ENCODE results near the gene CADM1. TPM values are rescaled to one million over a fixed set of nuclear protein-coding genes. Genes with fewer than 3 reads are reported as not detected.

The CADM1 gene
- polyA plus RNA-seq, 1 experiment = 31.8 TPM

DNA sequence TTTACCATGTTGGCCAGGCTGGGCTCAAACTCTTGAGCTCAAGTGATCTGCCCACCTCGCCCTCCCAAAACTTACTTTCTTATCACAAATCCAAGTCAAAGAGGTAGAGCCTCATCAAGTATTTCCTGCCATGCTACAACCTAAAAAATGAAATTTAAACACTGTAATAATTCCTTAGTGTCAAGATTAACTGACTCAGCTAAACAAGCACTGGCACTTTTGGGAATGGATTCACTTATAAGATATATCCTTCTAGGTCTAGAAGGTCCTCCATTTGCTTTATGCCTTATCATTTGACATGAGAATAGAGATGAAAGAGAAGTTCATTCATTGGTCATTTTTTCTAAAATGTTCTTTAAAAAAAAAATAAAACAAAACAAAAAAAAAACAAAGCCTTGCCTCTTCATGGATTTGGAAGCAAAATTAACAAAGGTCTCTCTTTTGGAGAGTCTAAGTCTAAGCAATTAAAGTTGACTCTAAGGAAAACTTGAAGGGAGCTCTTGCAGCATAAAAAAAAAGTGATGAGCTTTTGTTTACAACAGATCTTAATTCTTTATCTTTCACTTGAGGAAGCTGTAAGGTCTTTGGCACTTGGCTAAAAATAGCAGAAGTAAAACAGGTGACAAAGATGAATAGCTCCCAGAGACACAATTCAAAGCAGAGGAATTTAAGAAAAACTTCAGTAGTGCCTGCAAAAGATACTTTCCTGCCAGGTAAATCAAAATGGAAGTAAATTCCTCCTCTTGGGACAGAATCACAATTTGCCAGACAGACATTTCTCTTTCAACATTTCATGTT lies 50.3 kb downstream of the CADM1 start:
- DNase-seq (ENCODE audit: low read depth) = no peak
- CTCF ChIA-PET = interaction anchor here (0.6 kb wide), 2 partner anchors 84 to 770 kb away, joined by 3 read pairs; no protein-coding TSS in a partner anchor
- Histone ChIP-seq H3K27me3 (ENCODE audit: control insufficient read depth, insufficient read depth, low read length) (no peaks in the 10 kb centered on the region), H3K4me3 (ENCODE audit: low read depth, low read length) (no peak overlapping the region), H3K36me3 (ENCODE audit: control insufficient read depth, insufficient read depth, low read length) (no peaks in the 10 kb centered on the region)
- TF ChIP-seq, protein P1, sequence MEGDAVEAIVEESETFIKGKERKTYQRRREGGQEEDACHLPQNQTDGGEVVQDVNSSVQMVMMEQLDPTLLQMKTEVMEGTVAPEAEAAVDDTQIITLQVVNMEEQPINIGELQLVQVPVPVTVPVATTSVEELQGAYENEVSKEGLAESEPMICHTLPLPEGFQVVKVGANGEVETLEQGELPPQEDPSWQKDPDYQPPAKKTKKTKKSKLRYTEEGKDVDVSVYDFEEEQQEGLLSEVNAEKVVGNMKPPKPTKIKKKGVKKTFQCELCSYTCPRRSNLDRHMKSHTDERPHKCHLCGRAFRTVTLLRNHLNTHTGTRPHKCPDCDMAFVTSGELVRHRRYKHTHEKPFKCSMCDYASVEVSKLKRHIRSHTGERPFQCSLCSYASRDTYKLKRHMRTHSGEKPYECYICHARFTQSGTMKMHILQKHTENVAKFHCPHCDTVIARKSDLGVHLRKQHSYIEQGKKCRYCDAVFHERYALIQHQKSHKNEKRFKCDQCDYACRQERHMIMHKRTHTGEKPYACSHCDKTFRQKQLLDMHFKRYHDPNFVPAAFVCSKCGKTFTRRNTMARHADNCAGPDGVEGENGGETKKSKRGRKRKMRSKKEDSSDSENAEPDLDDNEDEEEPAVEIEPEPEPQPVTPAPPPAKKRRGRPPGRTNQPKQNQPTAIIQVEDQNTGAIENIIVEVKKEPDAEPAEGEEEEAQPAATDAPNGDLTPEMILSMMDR (IDR thresholded peaks at IDR 0.05; ENCODE audit: insufficient read depth, low read depth, low read length) = no peak
- POLR2A ChIA-PET = no interaction called here

DNA sequence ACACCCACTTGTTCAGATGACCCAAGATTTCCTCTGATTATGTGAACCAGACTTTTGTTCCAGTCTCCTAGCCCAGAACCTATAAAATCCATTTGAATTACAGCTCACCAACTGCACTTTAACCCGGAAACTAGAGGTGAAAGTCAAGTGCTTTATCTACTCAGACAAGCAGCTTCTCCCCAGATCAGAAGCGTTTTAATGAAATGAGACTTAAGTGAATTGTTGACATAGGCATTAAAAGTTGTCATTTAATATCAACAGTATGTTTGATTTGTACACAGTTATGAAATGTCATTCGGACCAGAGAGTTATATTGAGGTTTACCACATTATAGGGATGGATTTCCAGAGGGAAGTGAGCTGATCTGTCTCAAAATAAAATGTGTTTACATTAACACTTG lies 52.0 kb downstream of the CADM1 start:
- ChIA-PET CTCF (no interaction called here), POLR2A (no interaction called here)
- TF ChIP-seq, protein P1 (IDR thresholded peaks at IDR 0.05; ENCODE audit: insufficient read depth, low read depth, low read length) = no peak
- Histone ChIP-seq H3K4me3 (ENCODE audit: low read depth, low read length) (no peak overlapping the region), H3K36me3 (ENCODE audit: control insufficient read depth, insufficient read depth, low read length) (no peaks in the 10 kb centered on the region), H3K27me3 (ENCODE audit: control insufficient read depth, insufficient read depth, low read length) (no peaks in the 10 kb centered on the region)
- DNase-seq (ENCODE audit: low read depth) = no peak

DNA sequence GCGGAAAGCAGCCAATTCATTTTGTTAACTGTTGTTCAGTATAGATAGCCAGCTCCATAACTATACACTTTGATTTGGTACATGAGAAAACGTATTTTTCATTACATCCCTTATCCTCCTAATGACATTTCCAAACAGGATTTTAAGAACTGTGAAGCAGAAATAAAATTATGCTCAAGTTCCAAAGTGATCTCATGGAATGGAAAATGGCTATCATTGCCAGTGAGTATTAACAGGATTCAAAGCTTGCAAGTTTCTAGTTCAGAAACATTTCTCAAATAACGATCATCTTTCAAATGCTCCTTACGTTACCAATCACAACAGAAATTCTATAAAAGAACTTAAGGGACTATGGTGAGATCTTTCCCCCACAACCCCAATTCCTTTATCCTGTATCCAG lies 53.7 kb downstream of the CADM1 start:
- no peak for DNase-seq (ENCODE audit: low read depth)
- H3K4me3 ChIP-seq (ENCODE audit: low read depth, low read length) = no peak overlapping the region
- no peaks in the 10 kb centered on the region for H3K36me3 ChIP-seq (ENCODE audit: control insufficient read depth, insufficient read depth, low read length)
- POLR2A ChIA-PET = no interaction called here
- CTCF ChIA-PET = no interaction called here
- TF ChIP-seq, protein P1 (IDR thresholded peaks at IDR 0.05; ENCODE audit: insufficient read depth, low read depth, low read length) = no peak
- no peaks in the 10 kb centered on the region for H3K27me3 ChIP-seq (ENCODE audit: control insufficient read depth, insufficient read depth, low read length)

DNA sequence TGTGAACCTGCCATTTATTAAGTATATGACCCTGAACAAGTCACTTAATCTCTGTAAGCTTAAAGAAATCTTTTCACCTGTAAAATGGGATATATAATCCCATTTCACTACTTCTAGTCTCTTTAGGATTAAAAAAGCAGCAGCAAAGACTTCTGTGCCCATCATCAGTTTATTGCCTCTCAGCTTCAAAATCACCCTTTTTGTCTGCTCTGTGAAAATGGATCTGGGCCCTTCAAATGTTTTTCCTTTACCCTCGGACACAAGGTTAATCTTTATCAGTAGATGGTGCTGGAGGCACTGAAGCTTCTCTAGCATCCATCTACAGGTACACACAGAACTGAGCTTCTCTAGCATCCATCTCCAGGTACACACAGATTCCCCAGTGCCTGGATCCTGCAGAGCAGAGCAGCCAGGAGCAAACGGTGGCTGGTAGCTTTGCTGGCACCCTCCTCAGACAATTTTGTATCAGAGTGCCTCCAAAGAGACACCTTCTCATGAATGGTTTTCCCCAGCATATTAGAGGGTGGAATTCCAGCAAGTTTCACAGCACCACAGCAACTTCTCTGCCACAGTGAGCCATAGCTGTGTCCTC lies 56.8 kb downstream of the CADM1 start:
- no peak overlapping the region for H3K4me3 ChIP-seq (ENCODE audit: low read depth, low read length)
- CTCF ChIA-PET = no interaction called here
- H3K27me3 ChIP-seq (ENCODE audit: control insufficient read depth, insufficient read depth, low read length) = no peaks in the 10 kb centered on the region
- no peaks in the 10 kb centered on the region for H3K36me3 ChIP-seq (ENCODE audit: control insufficient read depth, insufficient read depth, low read length)
- DNase-seq (ENCODE audit: low read depth) = no peak
- POLR2A ChIA-PET = no interaction called here
- TF ChIP-seq, protein P1 (IDR thresholded peaks at IDR 0.05; ENCODE audit: insufficient read depth, low read depth, low read length) = no peak

DNA sequence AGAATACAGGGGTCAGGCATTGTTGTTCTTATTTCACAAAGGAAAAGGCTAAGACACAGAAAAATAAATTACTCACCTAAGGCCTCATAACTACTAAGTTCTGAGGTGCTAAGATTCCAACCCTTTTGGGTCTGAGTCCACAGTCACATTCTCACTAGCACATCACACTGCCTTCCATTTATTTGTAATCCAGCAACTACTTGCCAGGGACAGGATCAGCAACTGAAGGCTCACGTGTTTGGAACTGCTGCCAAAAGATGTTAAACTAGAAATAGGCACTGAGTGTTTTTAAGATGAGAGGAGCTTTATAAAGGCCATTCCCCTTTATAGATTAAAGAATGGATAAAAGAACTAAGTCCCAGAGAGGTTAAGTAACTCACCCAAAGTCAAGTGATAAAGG lies 58.0 kb downstream of the CADM1 start:
- Histone ChIP-seq H3K4me3 (ENCODE audit: low read depth, low read length) (no peak overlapping the region), H3K36me3 (ENCODE audit: control insufficient read depth, insufficient read depth, low read length) (no peaks in the 10 kb centered on the region), H3K27me3 (ENCODE audit: control insufficient read depth, insufficient read depth, low read length) (no peaks in the 10 kb centered on the region)
- POLR2A ChIA-PET = interaction anchor here (0.5 kb wide), 1 partner anchor 286 kb away, joined by 5 read pairs; no protein-coding TSS in a partner anchor
- CTCF ChIA-PET = no interaction called here
- TF ChIP-seq, protein P1 (IDR thresholded peaks at IDR 0.05; ENCODE audit: insufficient read depth, low read depth, low read length) = no peak
- DNase-seq (ENCODE audit: low read depth) = no peak

Data from BJ (cell line).